ENCODE measurements around the gene PDE4B. TPM values are rescaled to one million over a fixed set of nuclear protein-coding genes. Genes with fewer than 3 reads are reported as not detected.

The PDE4B gene
- total RNA-seq, 1 experiment from 2014 or later: 5.5 TPM

- Histone ChIP-seq H3K4me2 (ENCODE audit: low read depth, low read length, poor library complexity, severe bottlenecking) (peak overlapping the region; percentile 8), H3K27ac (ENCODE audit: low read length) (no peak overlapping the region), H3K4me3 (ENCODE audit: low read length) (no peak overlapping the region), H4K20me1 (ENCODE audit: insufficient read depth, low read depth, low read length) (no peaks in the 10 kb centered on the region), H3K9me3 (ENCODE audit: low read length) (no peaks in the 10 kb centered on the region), H3K9me2 (replicated peaks; ENCODE audit: insufficient read depth, low read length) (no peaks in the 10 kb centered on the region), H3K27me3 (ENCODE audit: low read length) (no peaks in the 10 kb centered on the region), H2AFZ (ENCODE audit: low read length) (no peak overlapping the region), H3K4me1 (ENCODE audit: low read length) (peaks cover 28% of the 10 kb centered on the region), H3K36me3 (ENCODE audit: insufficient read depth, low read length) (0 out of 2 replicates have a peak, but pooled peaks cover 12% of the 10 kb centered on the region), H3K79me2 (ENCODE audit: low read length) (no peaks in the 10 kb centered on the region), H3K9ac (ENCODE audit: low read length) (no peak overlapping the region)
- no peak for DNase-seq
Measured at GRCh38 chr1:66366634-66367033, 573.9 kb downstream of the PDE4B start.

- H3K9me2 ChIP-seq (replicated peaks; ENCODE audit: insufficient read depth, low read length): no peaks in the 10 kb centered on the region
- DNase-seq: peak; percentile 59
- no peaks in the 10 kb centered on the region for H4K20me1 ChIP-seq (ENCODE audit: insufficient read depth, low read depth, low read length)
- 0 out of 2 replicates have a peak, but pooled peaks cover 17% of the 10 kb centered on the region for H3K36me3 ChIP-seq (ENCODE audit: insufficient read depth, low read length)
- peak overlapping the region; percentile 29 for H3K27ac ChIP-seq (ENCODE audit: low read length)
- H3K79me2 ChIP-seq (ENCODE audit: low read length): no peaks in the 10 kb centered on the region
- H2AFZ ChIP-seq (ENCODE audit: low read length): no peak overlapping the region
- H3K9me3 ChIP-seq (ENCODE audit: low read length): no peaks in the 10 kb centered on the region
- H3K27me3 ChIP-seq (ENCODE audit: low read length): no peaks in the 10 kb centered on the region
- H3K4me1 ChIP-seq (ENCODE audit: low read length): peaks cover 28% of the 10 kb centered on the region
- H3K4me2 ChIP-seq (ENCODE audit: low read depth, low read length, poor library complexity, severe bottlenecking): peak overlapping the region; percentile 8
- H3K4me3 ChIP-seq (ENCODE audit: low read length): no peak overlapping the region
- H3K9ac ChIP-seq (ENCODE audit: low read length): no peak overlapping the region
Measured at GRCh38 chr1:66367369-66367768, 574.7 kb downstream of the PDE4B start.

- Histone ChIP-seq H3K4me3 (ENCODE audit: low read length) (no peak overlapping the region), H3K9ac (ENCODE audit: low read length) (no peak overlapping the region), H3K36me3 (ENCODE audit: insufficient read depth, low read length) (0 out of 2 replicates have a peak, but pooled peaks cover 17% of the 10 kb centered on the region), H3K27me3 (ENCODE audit: low read length) (no peaks in the 10 kb centered on the region), H2AFZ (ENCODE audit: low read length) (no peak overlapping the region), H3K79me2 (ENCODE audit: low read length) (no peaks in the 10 kb centered on the region), H3K27ac (ENCODE audit: low read length) (no peak overlapping the region), H3K9me2 (replicated peaks; ENCODE audit: insufficient read depth, low read length) (no peaks in the 10 kb centered on the region), H3K4me2 (ENCODE audit: low read depth, low read length, poor library complexity, severe bottlenecking) (no peak overlapping the region), H3K4me1 (ENCODE audit: low read length) (peaks cover 36% of the 10 kb centered on the region), H3K9me3 (ENCODE audit: low read length) (no peaks in the 10 kb centered on the region), H4K20me1 (ENCODE audit: insufficient read depth, low read depth, low read length) (no peaks in the 10 kb centered on the region)
- no peak for DNase-seq
Measured at GRCh38 chr1:66368261-66368660, 575.6 kb downstream of the PDE4B start.

- H3K4me1 ChIP-seq (ENCODE audit: low read length): peaks cover 50% of the 10 kb centered on the region
- no peak overlapping the region for H3K9ac ChIP-seq (ENCODE audit: low read length)
- no peaks in the 10 kb centered on the region for H4K20me1 ChIP-seq (ENCODE audit: insufficient read depth, low read depth, low read length)
- H3K4me2 ChIP-seq (ENCODE audit: low read depth, low read length, poor library complexity, severe bottlenecking): no peak overlapping the region
- H3K27me3 ChIP-seq (ENCODE audit: low read length): no peaks in the 10 kb centered on the region
- H3K9me3 ChIP-seq (ENCODE audit: low read length): no peaks in the 10 kb centered on the region
- 0 out of 2 replicates have a peak, but pooled peaks cover 11% of the 10 kb centered on the region for H3K36me3 ChIP-seq (ENCODE audit: insufficient read depth, low read length)
- H3K79me2 ChIP-seq (ENCODE audit: low read length): no peaks in the 10 kb centered on the region
- DNase-seq: no peak
- no peak overlapping the region for H3K4me3 ChIP-seq (ENCODE audit: low read length)
- no peak overlapping the region for H3K27ac ChIP-seq (ENCODE audit: low read length)
- no peaks in the 10 kb centered on the region for H3K9me2 ChIP-seq (replicated peaks; ENCODE audit: insufficient read depth, low read length)
- no peak overlapping the region for H2AFZ ChIP-seq (ENCODE audit: low read length)
Measured at GRCh38 chr1:66370462-66370971, 577.8 kb downstream of the PDE4B start.

- H3K79me2 ChIP-seq (ENCODE audit: low read length): no peaks in the 10 kb centered on the region
- H3K27ac ChIP-seq (ENCODE audit: low read length): no peak overlapping the region
- DNase-seq: no peak
- H3K9me2 ChIP-seq (replicated peaks; ENCODE audit: insufficient read depth, low read length): no peaks in the 10 kb centered on the region
- H2AFZ ChIP-seq (ENCODE audit: low read length): no peak overlapping the region
- no peaks in the 10 kb centered on the region for H3K27me3 ChIP-seq (ENCODE audit: low read length)
- H3K4me3 ChIP-seq (ENCODE audit: low read length): no peak overlapping the region
- H3K36me3 ChIP-seq (ENCODE audit: insufficient read depth, low read length): 0 out of 2 replicates have a peak, but pooled peaks cover 8% of the 10 kb centered on the region
- H3K4me2 ChIP-seq (ENCODE audit: low read depth, low read length, poor library complexity, severe bottlenecking): no peak overlapping the region
- no peaks in the 10 kb centered on the region for H4K20me1 ChIP-seq (ENCODE audit: insufficient read depth, low read depth, low read length)
- H3K4me1 ChIP-seq (ENCODE audit: low read length): peaks cover 48% of the 10 kb centered on the region
- H3K9ac ChIP-seq (ENCODE audit: low read length): no peak overlapping the region
- no peaks in the 10 kb centered on the region for H3K9me3 ChIP-seq (ENCODE audit: low read length)
Measured at GRCh38 chr1:66371233-66372005, 578.7 kb downstream of the PDE4B start.

GRCh38 chr1:66372522-66373101, 579.9 kb downstream of the PDE4B start:
- Histone ChIP-seq H2AFZ (ENCODE audit: low read length) (no peak overlapping the region), H3K4me1 (ENCODE audit: low read length) (peaks cover 47% of the 10 kb centered on the region), H3K9me2 (replicated peaks; ENCODE audit: insufficient read depth, low read length) (no peaks in the 10 kb centered on the region), H3K4me2 (ENCODE audit: low read depth, low read length, poor library complexity, severe bottlenecking) (no peak overlapping the region), H3K9ac (ENCODE audit: low read length) (no peak overlapping the region), H3K27ac (ENCODE audit: low read length) (no peak overlapping the region), H3K4me3 (ENCODE audit: low read length) (no peak overlapping the region), H3K27me3 (ENCODE audit: low read length) (no peaks in the 10 kb centered on the region), H3K9me3 (ENCODE audit: low read length) (no peaks in the 10 kb centered on the region), H3K79me2 (ENCODE audit: low read length) (no peaks in the 10 kb centered on the region), H3K36me3 (ENCODE audit: insufficient read depth, low read length) (0 out of 2 replicates have a peak, but pooled peaks cover 8% of the 10 kb centered on the region), H4K20me1 (ENCODE audit: insufficient read depth, low read depth, low read length) (no peaks in the 10 kb centered on the region)
- no peak for DNase-seq

- Histone ChIP-seq H3K4me1 (ENCODE audit: low read length) (peaks cover 47% of the 10 kb centered on the region), H3K36me3 (ENCODE audit: insufficient read depth, low read length) (0 out of 2 replicates have a peak, but pooled peaks cover 8% of the 10 kb centered on the region), H3K79me2 (ENCODE audit: low read length) (no peaks in the 10 kb centered on the region), H3K9me2 (replicated peaks; ENCODE audit: insufficient read depth, low read length) (no peaks in the 10 kb centered on the region), H3K4me3 (ENCODE audit: low read length) (no peak overlapping the region), H4K20me1 (ENCODE audit: insufficient read depth, low read depth, low read length) (no peaks in the 10 kb centered on the region), H3K9me3 (ENCODE audit: low read length) (no peaks in the 10 kb centered on the region), H3K27ac (ENCODE audit: low read length) (no peak overlapping the region), H2AFZ (ENCODE audit: low read length) (no peak overlapping the region), H3K4me2 (ENCODE audit: low read depth, low read length, poor library complexity, severe bottlenecking) (no peak overlapping the region), H3K27me3 (ENCODE audit: low read length) (no peaks in the 10 kb centered on the region), H3K9ac (ENCODE audit: low read length) (no peak overlapping the region)
- no peak for DNase-seq
Measured at GRCh38 chr1:66373157-66373591, 580.5 kb downstream of the PDE4B start.

GRCh38 chr1:66374148-66374547, 581.5 kb downstream of the PDE4B start:
- H3K4me3 ChIP-seq (ENCODE audit: low read length): no peak overlapping the region
- no peaks in the 10 kb centered on the region for H3K9me3 ChIP-seq (ENCODE audit: low read length)
- no peaks in the 10 kb centered on the region for H3K9me2 ChIP-seq (replicated peaks; ENCODE audit: insufficient read depth, low read length)
- no peak overlapping the region for H3K27ac ChIP-seq (ENCODE audit: low read length)
- peak overlapping the region; percentile 30 for H3K4me2 ChIP-seq (ENCODE audit: low read depth, low read length, poor library complexity, severe bottlenecking)
- H3K36me3 ChIP-seq (ENCODE audit: insufficient read depth, low read length): 0 out of 2 replicates have a peak, but pooled peaks cover 8% of the 10 kb centered on the region
- no peaks in the 10 kb centered on the region for H3K27me3 ChIP-seq (ENCODE audit: low read length)
- H4K20me1 ChIP-seq (ENCODE audit: insufficient read depth, low read depth, low read length): no peaks in the 10 kb centered on the region
- peaks cover 53% of the 10 kb centered on the region for H3K4me1 ChIP-seq (ENCODE audit: low read length)
- H2AFZ ChIP-seq (ENCODE audit: low read length): no peak overlapping the region
- no peaks in the 10 kb centered on the region for H3K79me2 ChIP-seq (ENCODE audit: low read length)
- no peak for DNase-seq
- H3K9ac ChIP-seq (ENCODE audit: low read length): no peak overlapping the region
